ENCODE data around the gene WDR18.

The WDR18 gene

GRCh38 chr19:1009041-1009980 is 25.2 kb downstream of the WDR18 start:
- DNase-seq, result no peak

GRCh38 chr19:1009981-1010538 is 25.9 kb downstream of the WDR18 start:
- DNase-seq, result no peak

DNA sequence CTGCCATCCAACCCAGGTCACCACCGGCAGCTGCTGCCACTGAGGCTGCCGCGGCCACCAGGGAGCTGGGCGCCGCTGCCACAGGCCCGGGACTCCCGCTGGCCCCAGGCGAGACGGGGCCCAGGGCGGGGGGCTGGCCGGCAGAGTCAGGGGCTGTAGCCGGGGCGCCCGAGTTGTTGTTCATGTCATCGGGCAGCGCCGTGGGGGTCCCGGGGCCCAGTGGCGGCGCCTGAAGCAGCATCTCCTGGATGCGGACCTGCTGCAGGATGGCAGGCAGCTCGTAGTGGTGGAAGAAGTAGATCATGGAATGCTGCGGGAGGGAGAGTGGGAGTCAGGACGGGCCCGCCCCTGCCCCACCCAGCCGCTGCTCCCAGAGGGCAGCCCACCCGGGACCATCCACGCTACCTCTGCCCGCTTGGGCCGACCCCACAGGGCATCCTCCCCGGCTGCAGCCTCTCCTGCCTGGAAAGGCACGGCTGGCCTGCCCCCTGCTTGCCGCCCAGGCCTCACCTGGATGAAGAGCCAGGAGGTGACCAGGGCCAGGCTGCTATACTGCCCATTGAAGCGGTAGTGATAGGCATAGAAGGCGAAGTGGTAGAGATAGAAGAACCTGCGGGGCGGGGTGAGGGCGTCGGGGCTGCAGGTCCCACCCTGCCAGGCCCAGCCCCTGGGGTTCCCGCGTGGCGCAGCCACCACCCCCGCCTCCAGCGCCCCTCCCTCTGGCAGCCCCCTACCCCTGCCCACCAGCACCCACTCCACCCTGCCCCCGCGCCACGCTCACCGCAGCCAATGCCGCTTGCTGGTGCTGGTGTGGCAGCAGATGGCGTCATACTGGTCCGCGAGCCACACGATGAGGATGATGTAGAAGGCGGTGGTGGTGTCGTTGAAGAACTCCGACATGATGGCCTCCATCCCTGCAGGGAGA is 26.7 kb downstream of the WDR18 start:
- no peak for DNase-seq

GRCh38 chr19:1011831-1012333 is 27.7 kb downstream of the WDR18 start:
- no peak for DNase-seq

DNA sequence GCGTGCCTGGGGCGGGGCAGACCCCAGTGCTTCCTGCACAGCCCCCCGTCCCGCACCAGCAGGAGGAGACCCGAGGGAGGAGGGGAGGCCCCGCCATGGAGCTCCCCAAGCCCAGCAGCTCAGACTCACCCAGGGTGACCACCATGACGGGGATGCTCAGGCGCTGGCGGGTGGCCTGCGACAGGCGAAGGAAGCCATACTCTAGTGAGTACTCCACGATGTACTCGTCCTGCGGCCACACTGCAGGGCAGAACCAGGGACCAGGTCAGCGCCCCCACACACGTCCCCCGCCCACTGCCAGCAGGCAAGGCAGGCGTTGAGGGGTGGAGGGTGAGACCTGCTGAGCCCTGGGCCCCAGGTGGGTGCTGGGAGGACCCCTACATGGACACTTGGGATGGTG is 28.2 kb downstream of the WDR18 start:
- DNase-seq, result no peak

DNA sequence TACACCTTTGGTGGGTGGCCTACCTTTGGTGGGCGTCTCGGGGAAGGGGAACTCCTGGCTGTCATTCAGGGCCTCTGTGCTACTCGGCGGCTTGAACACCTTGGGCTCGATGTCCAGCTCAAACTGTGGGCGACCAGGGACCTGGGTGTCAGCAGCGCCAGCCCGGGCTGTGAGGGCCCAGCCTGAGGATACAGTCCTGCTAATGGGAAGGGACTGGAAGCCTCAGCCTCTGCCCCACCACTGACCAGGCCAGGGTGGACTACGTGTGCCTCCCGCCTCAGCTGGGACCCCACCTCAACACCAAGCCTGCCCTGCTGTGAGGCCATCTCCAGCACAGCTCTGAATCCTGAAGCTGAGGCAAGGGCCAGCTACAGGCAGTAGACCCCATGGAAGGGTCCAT is 29.1 kb downstream of the WDR18 start:
- no peak for DNase-seq

- DNase-seq, result no peak
These were observed 30.3 kb downstream of the WDR18 start for GRCh38 chr19:1014161-1015060.

- DNase-seq, result no peak
These were observed 31.1 kb downstream of the WDR18 start for GRCh38 chr19:1015061-1015781.

GRCh38 chr19:1015782-1016646 is 31.9 kb downstream of the WDR18 start:
- no peak for DNase-seq

DNA sequence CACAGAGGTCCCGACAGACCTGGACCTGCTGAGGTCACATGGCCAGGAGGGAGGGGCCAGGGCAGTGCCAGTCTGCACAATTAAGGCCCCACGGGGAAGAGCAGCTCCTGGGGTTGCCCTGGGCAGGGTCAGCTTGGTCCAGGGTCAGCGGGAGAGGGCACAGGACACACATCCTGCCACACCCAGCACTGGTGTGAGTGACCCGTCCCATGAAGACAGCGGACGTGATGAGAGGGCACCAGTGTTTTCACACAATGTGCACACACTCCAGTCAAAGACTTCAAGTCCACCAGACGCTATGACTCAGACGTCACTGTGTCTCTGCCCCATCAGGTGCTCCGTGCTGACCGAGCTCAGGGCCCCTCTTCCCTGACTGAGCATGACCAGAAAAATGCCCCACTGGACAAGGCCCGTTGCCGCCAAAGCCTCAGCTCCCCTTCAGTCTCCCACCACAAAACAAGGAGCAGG is 32.5 kb downstream of the WDR18 start:
- no peak for DNase-seq

DNA sequence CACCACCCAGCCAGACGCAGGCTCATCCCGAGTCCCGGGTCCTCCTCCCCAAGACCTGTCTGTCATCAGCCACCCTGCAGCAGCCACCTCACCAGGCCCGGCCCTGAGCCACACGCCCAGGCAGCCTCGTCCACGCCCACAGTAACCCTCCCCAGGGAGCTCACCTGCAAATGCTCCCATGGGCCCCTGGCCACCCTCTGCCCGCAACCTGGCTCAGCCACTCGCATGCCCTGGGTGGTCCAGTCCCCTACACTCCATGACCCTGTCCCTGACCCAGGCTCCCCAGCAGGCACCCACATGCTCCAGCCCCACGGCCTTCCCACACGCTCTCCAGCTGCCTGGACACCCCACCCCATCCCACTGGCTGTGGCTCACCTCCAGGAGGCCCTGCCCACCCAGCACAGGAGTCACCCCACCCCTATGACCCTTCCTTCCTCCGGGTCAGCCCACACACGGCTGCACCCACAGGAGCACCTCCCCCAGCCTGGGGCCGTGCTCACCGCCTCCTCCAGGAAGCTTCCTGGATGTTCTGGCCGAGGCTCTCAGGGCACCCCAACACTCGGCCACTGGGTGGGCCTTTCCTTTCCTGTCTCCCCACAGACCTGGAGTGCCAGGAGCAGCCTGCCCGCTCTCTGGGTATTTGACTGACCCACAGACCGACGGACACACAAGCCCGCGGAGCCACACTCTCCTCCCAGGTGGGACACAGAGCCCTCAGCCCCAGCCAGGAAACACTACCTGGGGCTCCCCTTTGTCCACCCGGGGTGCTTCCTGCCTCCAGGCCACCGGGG is 33.2 kb downstream of the WDR18 start:
- DNase-seq, result no peak

DNA sequence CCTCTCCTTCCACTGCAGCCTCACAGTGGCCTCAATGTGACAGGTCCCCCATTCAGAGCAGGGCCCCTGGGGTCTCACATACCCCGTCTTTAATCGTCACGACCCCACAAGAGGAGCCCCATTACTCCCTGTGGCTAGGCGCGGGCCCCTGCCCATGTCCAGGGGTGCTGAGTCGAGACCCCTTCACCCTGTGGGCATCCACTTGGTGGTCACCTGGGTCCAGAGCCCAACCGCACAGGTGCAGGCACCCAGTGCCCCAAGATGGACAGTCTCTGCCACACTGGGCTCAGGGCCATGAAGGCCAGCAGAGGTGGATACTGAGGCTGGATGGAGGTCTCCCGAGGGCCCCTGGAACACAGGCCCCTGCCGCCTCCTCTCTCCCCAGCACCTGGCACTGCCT is 33.8 kb downstream of the WDR18 start:
- DNase-seq, result no peak

- DNase-seq, result no peak
These were observed 34.2 kb downstream of the WDR18 start for GRCh38 chr19:1018393-1018792.

GRCh38 chr19:1018932-1019615 is 34.9 kb downstream of the WDR18 start:
- no peak for DNase-seq

GRCh38 chr19:1019616-1019961 is 35.4 kb downstream of the WDR18 start:
- no peak for DNase-seq

DNA sequence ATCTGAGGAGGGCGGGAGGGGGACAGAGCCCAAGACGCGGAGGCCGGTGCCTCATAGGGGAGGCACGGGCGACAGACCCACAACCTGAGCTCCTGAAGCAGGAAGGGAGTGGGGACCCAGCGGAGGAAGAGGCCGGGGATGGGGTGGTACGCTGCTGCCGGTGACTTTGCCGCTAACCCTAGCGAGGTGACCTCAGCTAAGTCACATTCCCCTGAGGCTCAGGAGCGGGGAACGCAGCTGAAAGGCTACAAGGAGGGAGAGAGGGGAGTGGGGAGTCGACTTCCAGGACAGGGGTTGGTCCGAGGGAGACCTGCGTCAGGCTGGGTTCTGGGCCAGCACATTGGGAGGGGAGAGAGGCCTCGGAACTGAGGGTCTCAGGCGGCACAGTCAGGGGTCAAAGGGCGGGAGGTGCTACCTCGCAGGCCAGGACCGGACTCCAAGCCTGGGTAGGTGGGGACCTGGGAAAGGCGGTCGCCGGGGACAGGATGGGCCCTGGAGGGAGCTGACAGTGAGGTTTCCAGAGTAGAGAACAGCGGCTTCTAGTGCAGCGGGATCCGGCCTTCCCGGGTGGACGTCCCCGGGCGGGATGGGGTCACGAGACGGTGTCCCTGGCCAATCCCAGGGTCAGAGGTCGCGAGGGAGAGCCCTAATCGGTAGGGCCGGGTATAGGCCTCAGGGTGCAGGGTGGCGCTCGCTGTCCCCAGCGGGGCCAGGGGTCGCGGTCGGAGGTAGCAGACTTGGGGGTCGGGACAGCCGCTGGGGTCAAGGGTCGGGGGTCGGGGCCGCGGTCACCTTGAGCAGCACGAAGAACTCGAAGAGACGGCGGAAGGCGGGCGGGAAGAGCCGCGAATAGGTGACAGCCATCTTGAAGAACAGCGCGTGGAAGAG is 36.1 kb downstream of the WDR18 start:
- DNase-seq, result no peak

DNA sequence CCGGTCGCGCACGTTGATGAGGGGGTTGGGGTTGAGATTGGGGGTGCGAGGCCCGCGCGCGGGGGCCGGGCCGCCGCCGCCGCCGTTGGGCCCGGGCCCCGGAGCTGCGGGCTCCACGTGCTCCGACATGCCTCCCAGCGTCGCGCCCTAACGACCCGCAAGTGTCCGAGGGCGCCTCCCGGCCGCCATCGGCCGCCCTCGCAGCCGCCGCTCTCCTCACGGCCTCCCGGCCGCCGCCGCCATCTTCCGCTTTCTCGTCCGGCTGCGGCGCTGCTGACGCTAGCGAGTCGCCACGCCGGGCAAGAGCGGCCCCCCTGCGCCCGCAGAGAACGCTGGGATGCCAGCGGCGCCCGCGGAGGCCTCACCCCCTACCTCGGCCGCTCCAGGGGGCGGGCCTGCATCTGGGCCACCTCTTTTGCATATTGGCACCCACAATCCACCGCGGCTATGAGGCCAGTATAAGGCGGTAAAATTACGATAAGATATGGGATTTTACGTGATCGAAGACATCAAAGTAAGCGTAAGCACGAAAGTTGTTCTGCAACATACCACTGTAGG is 36.8 kb downstream of the WDR18 start, which contains the start of gene TMEM259:
Gene TMEM259 (minus strand): TSS at position 256 of the 558 bp plus-strand sequence. CDS start 127 bp downstream, at position 129.
- peak; percentile 54 for DNase-seq

All from cortex of kidney (tissue), 1 donor.